HG02678 (cell line): ENCODE results near the gene ANKRD55.
"Not testable (repeated sequence)": the region's sequence is repeated elsewhere in the genome, so short reads cannot be mapped to it uniquely, and the experiment has no call there.

Experiments used
- ATAC-seq: cut with Tn5 transposase; IDR thresholded peaks from one replicate; pipeline ENCODE4 v1.9.1; 2021; ENCODE audit warnings: mild to moderate bottlenecking, moderate library complexity; ENCODE audit not compliant: unreplicated experiment

ANKRD55 gene

DNA sequence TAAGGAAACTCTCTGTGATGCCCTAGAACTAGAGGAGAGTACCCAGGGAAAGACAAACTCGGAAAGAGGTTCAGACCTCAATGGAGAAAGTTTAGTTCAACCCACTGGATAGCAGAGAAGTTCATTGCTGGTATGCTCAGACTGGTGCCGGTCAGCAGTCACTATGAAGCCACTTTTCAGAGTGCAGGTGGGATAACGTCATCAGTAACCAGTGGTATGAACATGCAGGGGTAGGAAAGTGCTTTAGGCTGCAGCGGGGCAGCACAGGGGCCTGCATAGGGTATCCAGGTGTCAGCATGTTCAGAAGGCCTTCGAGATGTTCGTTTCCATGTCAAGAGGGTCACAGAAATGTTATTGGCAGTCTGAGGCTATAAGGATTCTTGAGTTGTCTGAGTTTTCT is 20.8 kb upstream of the ANKRD55 start:
- no peak for ATAC-seq

- no peak for ATAC-seq
These were observed 20.0 kb upstream of the ANKRD55 start for GRCh38 chr5:56253126-56253525.

DNA sequence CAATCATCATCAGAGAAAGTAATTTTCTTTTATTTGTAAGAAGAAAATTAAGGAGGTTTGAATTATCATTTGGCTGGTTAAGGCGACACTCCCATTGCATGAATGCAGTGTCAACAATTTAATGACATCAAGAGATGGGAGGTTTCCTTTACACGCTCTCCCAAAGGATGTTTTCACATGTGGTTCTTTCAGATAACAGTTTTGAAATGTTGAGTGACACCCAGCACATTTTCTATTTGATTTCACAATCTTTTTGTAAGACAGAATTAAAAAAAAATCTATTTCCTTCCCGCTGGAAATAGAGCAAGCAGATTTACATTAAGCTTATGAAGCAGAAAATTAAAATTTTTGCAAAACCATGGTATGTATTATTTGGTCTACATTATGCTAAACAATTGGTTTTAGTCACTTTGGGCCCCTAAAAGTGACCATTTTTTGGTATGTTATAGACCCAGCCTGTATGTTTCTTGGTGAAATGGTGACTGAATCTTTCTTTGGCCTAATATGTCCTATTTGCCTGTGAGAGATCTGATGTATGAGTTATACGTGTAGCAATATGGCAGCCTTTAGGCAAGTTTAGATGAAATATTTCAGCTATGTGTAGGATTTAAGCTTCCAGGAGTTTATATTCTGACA is 18.9 kb upstream of the ANKRD55 start:
- no peak for ATAC-seq

DNA sequence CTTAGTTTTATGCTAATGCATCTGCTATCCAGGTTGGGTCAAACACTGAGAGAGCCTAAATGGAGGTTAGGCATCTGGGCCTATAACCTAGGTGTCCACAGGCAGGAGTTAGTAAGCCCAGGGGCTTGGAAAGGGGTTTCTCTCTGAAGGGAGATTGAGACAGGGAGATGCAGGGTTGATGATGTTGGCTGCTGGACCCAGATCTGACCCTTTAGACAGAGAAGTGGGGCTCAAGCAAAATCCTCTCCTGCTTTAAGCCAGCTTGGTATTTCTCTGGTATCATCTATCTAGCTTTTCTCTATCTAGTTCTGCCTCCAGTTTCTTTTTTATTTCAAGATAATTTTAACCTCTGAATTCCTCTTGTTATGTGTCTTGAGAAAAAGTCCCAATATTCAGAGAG is 18.3 kb upstream of the ANKRD55 start:
- ATAC-seq: no peak

- ATAC-seq: no peak
These were observed 16.9 kb upstream of the ANKRD55 start for GRCh38 chr5:56250011-56250410.

DNA sequence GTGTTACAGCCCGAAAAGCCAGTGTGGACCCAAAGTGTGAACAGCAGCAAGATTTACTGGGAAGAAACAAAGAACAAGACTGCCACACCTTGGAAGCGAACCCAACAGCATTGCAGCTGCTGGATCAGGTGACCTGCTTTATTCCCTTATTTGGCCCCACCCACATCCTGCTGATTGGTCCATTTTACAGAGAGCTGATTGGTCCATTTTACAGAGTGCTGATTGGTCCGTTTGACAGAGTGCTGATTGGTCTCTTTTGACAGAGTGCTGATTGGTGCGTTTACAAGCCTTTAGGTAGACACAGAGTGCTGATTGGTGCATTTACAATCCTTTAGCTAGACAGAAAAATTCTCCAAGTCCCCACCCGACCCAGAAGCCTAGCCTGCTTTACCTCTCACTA is 16.0 kb upstream of the ANKRD55 start:
- not testable (repeated sequence) for ATAC-seq

DNA sequence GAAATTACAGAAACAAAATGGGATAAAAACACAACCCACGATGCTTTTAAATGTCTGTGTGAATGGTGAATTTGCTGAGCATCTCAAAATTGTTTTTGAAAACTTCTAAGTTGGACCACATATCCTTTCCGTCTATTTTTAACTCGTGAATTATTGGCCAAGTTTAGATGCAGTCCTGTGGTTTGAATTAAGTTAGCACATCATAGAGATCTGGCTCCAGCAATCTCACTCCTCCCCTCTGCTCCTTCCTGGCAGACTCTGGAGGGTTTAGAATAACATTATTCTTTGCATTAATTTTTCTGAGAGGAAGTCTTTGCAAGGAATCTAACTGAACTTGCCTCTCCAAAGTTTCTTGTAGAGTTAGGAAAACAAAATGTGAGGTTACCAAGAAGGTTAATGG is 14.5 kb upstream of the ANKRD55 start:
- ATAC-seq: no peak

DNA sequence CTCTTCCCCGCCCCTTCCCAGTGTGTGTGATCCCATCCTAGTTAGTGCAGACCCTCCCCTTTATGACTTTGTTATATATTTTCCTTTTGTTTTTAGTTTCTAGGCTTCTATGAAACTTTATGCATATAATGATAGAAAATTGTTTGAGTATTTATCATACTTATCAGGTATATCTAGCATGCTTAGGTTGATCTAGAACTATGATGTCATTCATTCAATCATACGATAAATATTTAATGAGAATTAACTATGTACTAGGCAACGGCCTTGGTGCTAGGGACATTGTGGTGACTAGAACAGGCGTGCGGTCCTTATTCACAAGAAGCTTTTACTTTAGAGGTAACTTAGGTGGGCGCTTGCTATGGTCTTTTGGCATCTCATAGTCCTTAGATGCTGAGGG is 13.6 kb upstream of the ANKRD55 start:
- no peak for ATAC-seq

GRCh38 chr5:56245481-56245880 is 12.4 kb upstream of the ANKRD55 start:
- no peak for ATAC-seq

- no peak for ATAC-seq
These were observed 11.5 kb upstream of the ANKRD55 start for GRCh38 chr5:56244627-56245026.

- not testable (repeated sequence) for ATAC-seq
These were observed 9.1 kb upstream of the ANKRD55 start for GRCh38 chr5:56242271-56242670.

DNA sequence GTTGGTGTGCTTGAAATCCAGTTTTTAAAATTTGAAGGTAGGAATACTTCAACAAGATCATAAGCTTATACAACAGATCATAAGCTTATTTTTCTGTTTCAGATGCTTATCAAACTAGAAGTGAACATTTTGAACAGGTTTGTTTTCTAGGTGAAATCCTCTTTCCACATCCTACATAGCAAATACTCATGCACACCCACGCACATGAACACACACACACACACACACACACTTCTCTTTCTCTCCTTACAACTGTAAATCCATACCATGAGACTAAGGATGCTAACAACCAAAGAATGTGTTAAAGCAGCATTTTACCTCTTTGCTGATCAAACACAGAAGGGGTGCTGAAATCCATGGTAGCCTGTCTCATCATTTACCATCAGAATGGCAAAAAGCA is 592 bp downstream of the ANKRD55 start:
- ATAC-seq: no peak

GRCh38 chr5:56230576-56230975 is 2.6 kb downstream of the ANKRD55 start:
- no peak for ATAC-seq

DNA sequence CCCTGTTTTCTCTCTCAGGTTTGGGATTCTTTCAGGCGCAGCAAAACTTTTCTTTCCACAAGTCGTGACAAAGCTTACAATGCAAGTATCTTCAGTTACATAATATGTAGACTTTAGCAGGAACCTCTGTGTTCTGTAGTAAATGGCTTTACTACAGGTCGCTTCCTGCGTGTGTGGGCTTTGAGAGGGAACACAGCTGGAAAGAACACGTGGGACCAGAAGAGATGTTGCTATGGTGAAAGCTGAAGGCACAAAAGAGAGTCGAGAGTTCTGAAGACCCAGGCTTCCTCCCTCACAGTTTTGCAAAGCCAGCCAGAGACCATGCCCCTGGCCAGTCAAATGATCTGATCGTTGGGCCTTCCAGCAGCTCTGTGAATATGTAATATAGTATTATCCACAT is 4.0 kb downstream of the ANKRD55 start:
- ATAC-seq: no peak

GRCh38 chr5:56228631-56229030 is 4.5 kb downstream of the ANKRD55 start:
- ATAC-seq: no peak

- ATAC-seq: no peak
These were observed 5.4 kb downstream of the ANKRD55 start for GRCh38 chr5:56227691-56228090.

DNA sequence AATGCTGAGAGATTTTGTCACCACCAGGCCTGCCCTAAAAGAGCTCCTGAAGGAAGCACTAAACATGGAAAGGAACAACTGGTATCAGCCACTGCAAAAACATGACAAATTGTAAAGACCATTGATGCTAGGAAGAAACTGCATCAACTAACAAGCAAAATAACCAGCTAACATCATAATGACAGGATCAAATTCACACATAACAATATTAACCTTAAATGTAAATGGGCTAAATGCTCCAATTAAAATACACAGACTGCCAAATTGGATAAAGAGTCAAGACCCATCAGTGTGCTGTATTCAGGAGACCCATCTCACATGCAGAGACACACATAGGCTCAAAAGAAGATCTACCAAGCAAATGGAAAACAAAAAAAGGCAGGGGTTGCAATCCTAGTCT is 9.8 kb downstream of the ANKRD55 start:
- ATAC-seq: not testable (repeated sequence)

- ATAC-seq: not testable (repeated sequence)
These were observed 11.5 kb downstream of the ANKRD55 start for GRCh38 chr5:56221601-56222000.

DNA sequence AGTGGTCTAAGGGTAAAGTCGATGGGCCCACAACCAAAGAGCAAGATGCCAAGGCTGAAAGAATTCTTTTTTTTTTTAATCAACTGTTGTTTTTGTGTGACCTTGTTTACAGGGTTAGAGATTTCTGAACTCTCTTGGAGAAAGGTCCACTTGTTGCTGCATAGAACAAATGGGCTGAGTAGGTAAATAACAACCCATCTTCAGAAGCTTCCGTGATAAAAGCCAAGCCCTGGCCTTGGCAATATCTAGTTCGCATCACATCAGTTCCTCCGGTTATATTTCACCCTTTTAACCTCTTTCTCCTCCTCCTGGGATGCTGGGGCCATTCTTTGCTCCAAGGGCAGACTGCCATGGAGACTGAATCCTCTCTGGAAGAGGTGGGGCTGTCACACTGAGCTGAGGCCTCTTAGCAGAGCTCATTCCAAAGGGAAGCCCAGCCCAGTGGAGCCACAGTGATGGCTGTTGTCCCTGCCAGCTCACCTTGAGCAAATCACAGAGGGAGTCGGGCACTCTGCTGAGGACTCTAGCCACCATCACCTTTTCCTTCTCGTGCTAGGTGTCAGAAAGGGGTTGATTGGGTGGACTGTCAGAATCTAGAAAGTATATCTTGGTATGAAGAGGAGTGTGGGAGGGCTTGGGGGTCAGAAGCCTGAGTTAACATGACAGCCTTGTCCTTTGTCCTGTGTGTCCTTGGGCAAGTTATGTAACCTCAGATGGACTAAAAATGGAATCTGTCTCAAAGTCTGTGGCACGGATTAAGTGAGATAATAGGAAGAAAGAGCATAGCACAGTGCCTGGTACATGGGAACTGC is 17.9 kb downstream of the ANKRD55 start:
- no peak for ATAC-seq

DNA sequence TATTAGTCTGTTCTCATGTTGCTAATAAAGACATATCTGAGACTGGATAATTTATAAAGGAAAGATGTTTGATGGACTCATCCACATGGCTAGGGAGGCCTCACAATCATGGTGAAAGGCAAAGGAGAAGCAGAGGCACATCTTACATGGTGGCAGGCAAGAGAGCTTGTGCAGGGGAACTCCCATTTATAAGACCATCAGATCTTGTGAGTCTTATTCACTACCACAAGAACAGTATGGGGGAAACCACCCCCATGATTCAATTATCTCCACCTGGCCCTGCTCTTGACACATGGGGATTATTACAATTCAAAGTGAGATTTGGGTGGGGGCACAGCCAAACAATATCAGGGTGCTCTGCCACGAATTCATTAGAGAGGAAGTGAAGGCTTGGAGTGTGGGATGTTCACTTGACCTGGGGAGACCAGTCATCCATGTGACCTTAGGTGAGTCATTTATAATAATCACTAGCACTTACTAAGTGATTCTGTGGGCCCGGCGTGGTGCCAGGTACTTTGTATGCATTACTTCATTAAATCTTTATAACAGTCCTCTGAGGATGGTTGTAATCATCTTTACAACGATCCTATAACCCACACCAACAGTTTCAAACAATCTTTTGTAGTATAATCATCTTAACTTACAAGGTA is 19.1 kb downstream of the ANKRD55 start:
- ATAC-seq: not testable (repeated sequence)

DNA sequence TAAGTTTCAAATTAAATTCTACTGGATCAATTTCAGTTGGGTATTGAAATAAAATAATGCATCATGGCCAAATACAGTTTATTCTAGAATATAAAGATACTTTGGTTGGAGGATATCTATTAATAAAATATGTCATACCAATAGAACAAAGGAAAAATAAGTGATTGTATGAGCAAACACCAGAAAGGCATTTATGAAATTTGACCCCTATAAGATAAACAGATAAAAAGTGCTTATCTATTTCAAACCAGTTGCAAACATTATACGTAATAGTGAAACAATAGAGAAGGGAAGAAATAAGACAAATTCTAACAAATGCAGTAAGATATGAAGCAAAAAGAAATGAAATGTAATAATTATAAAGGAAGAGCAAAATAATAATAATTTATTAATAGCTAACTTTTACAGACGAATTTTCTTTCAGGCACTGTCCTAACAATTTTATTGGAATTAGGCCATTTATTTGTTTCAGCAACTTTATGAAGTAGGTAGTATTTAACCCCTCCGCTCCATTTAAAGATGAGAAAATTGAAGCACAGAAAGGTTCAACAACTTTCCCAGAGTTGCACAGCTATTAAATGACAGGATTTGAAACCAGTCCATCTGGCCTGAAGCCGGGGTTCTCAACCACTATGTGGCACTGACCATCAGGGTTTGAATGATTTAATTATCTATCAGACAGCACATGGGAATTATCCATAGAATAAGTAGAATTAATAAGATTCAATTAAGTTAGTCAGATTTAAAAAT is 20.8 kb downstream of the ANKRD55 start:
- ATAC-seq: no peak
